Tibial artery (tissue), 4 donors: ENCODE data around the gene MAN1C1.

ENCODE experiments used
- DNase-seq, 2 donors: peaks; one replicate each; pipeline ENCODE4 v3.0.0-alpha.2; 2019
- H3K27ac ChIP-seq, 2 donors: fragments of 200-600 bp; sonication (generic) in 1 of 2; 1 replicate in 1 of 2; 2 replicates in 1 of 2; pipeline ENCODE4 v1.5.1; 2018 to 2019; ENCODE audit warnings: mild to moderate bottlenecking in 1 of 2
- H3K27me3 ChIP-seq, 2 donors: fragments of 200-600 bp; sonication (generic) in 1 of 2; one replicate each; pipeline versions ENCODE4 v1.5.1 to v1.6.0; 2016 to 2019
- H3K36me3 ChIP-seq, 3 donors: fragments of 200-600 bp; sonication (generic) in 2 of 3; one replicate each; pipeline ENCODE4 v1.5.1; 2016 to 2019; ENCODE audit warnings: mild to moderate bottlenecking in 2 of 3
- H3K4me1 ChIP-seq, 4 donors: fragments of 200-600 bp; sonication (generic) in 2 of 4; 1 replicate in 3 of 4; 2 replicates in 1 of 4; pipeline ENCODE4 v1.5.1; 2016 to 2019
- H3K4me3 ChIP-seq, 2 donors: fragments of 200-600 bp; sonication (generic) in 1 of 2; 1 replicate in 1 of 2; 2 replicates in 1 of 2; pipeline ENCODE4 v1.5.1; 2018 to 2019; ENCODE audit warnings: mild to moderate bottlenecking in 2 of 2
- H3K9me3 ChIP-seq, 3 donors: fragments of 200-600 bp; sonication (generic) in 1 of 3; one replicate each; pipeline ENCODE4 v1.5.1; 2016 to 2019
- CTCF ChIP-seq, 2 experiments: fragments of 200-600 bp in 1 of 2; fragments of 450-650 bp in 1 of 2; IDR thresholded peaks; one replicate each; pipeline ENCODE4 v1.5.1; 2017 to 2019; ENCODE audit warnings: antibody characterized with exemption in 2 of 2, mild to moderate bottlenecking in 1 of 2, moderate library complexity in 1 of 2
- intact Hi-C: fragments of 100-400 bp; cut with DNase I; formaldehyde crosslinking; loops from one replicate; pipeline ENCODE4 v1.15.0; 2023; ENCODE audit warnings: low total_unique reads

Gene MAN1C1

GRCh38 chr1:25833158-25833557 is 216.6 kb downstream of the MAN1C1 start:
- no peak for TF ChIP-seq CTCF (IDR thresholded peaks at IDR 0.05)
- Histone ChIP-seq H3K36me3 (peaks cover 53 to 72% (median 58%) of the 10 kb centered on the region in 3 donors), H3K4me3 (no peak overlapping the region), H3K4me1 (no peaks in the 10 kb centered on the region), H3K9me3 (no peaks in the 10 kb centered on the region), H3K27me3 (no peaks in the 10 kb centered on the region), H3K27ac (no peak overlapping the region)
- no peak for DNase-seq
- intact Hi-C loops = no loop called here
